Measurements from ENCODE around the gene POTEF.
A peak's percentile ranks its signal among the peaks of the same experiment; 100 is the strongest.
"Not testable (repeated sequence)": the region's sequence is repeated elsewhere in the genome, so short reads cannot be mapped to it uniquely, and the experiment has no call there.

The POTEF gene

GRCh38 chr2:130152136-130152815 is 23.3 kb upstream of the POTEF start:
- not testable (repeated sequence) for DNase-seq

GRCh38 chr2:130151145-130151512 is 22.1 kb upstream of the POTEF start:
- DNase-seq, result not testable (repeated sequence)

- no peak for DNase-seq
Measured at GRCh38 chr2:130150181-130151144, 21.4 kb upstream of the POTEF start.

- peak; percentile 22 for DNase-seq
Measured at GRCh38 chr2:130148515-130148914, 19.5 kb upstream of the POTEF start.

GRCh38 chr2:130145006-130145414 is 16.0 kb upstream of the POTEF start, which contains the start of gene CCDC74B:
TSS of gene CCDC74B (minus strand) at chr2:130145112. CDS start at chr2:130144996, 116 bp downstream.
- peak; percentile 45 for DNase-seq

GRCh38 chr2:130143266-130144039 is 14.4 kb upstream of the POTEF start:
- DNase-seq, result peak; percentile 22

- not testable (repeated sequence) for DNase-seq
Measured at GRCh38 chr2:130142396-130143265, 13.6 kb upstream of the POTEF start.

GRCh38 chr2:130141645-130142370 is 12.8 kb upstream of the POTEF start:
- DNase-seq, result not testable (repeated sequence)

- DNase-seq, result not testable (repeated sequence)
Measured at GRCh38 chr2:130141002-130141401, 12.0 kb upstream of the POTEF start.

GRCh38 chr2:130140516-130140915 is 11.5 kb upstream of the POTEF start:
- DNase-seq, result not testable (repeated sequence)

- DNase-seq, result not testable (repeated sequence)
Measured at GRCh38 chr2:130139331-130140280, 10.6 kb upstream of the POTEF start.

GRCh38 chr2:130138841-130139251 is 9.8 kb upstream of the POTEF start:
- DNase-seq, result not testable (repeated sequence)

GRCh38 chr2:130138326-130138725 is 9.3 kb upstream of the POTEF start:
- not testable (repeated sequence) for DNase-seq

GRCh38 chr2:130137118-130137517 is 8.1 kb upstream of the POTEF start:
- DNase-seq, result not testable (repeated sequence)

GRCh38 chr2:130136546-130136945 is 7.5 kb upstream of the POTEF start:
- DNase-seq, result not testable (repeated sequence)

GRCh38 chr2:130135692-130136541 is 6.9 kb upstream of the POTEF start:
- DNase-seq, result no peak

- DNase-seq, result not testable (repeated sequence)
Measured at GRCh38 chr2:130128464-130128863, 558 bp downstream of the POTEF start.

- DNase-seq, result not testable (repeated sequence)
Measured at GRCh38 chr2:130127726-130128125, 1.3 kb downstream of the POTEF start.

GRCh38 chr2:130120924-130121323 is 8.1 kb downstream of the POTEF start:
- not testable (repeated sequence) for DNase-seq

Data from NCI-H510A (cell line).